Measurements from ENCODE around the gene TULP4.

Gene TULP4

DNA sequence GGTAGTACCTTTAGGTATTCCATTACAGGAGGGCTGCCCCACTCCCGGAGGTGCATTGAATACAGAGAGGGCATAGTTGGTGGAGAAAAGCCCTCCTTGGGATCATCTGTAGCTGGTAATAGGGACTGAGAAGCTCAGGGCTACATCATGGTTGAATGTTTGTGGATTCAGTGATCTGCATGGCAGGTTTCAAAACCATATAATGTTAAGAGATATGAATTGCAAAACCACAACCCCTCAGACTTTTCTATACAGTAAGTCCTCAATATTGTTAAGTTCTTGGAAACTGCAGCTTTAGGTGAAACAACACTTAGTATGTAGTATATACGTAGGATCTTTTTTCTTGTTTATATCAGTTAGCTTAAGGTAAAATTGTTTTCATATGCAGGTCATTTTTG, 11.3 kb downstream of the TULP4 start:
- H3K9ac ChIP-seq (ENCODE audit: low read depth in 1 of 2, low read length in 2 of 2) = no peak overlapping the region
- no peaks in the 10 kb centered on the region for H3K9me3 ChIP-seq (ENCODE audit: control insufficient read depth in 1 of 2, low read length in 2 of 2)
- H3K36me3 ChIP-seq (ENCODE audit: control insufficient read depth in 1 of 2, insufficient read depth in 2 of 2, low read length in 2 of 2) = no peaks in the 10 kb centered on the region
- no peak overlapping the region for H3K4me3 ChIP-seq (ENCODE audit: low read depth in 1 of 2, low read length in 2 of 2)
- peaks cover 27 to 33% of the 10 kb centered on the region in 2 donors for H3K4me1 ChIP-seq (ENCODE audit: control insufficient read depth in 1 of 2, insufficient read depth in 2 of 2, low read length in 2 of 2)
- H3K27ac ChIP-seq (ENCODE audit: low read depth, low read length) = no peak overlapping the region
- H3K27me3 ChIP-seq (ENCODE audit: control insufficient read depth in 1 of 2, insufficient read depth in 2 of 2, low read length in 2 of 2) = no peaks in the 10 kb centered on the region

DNA sequence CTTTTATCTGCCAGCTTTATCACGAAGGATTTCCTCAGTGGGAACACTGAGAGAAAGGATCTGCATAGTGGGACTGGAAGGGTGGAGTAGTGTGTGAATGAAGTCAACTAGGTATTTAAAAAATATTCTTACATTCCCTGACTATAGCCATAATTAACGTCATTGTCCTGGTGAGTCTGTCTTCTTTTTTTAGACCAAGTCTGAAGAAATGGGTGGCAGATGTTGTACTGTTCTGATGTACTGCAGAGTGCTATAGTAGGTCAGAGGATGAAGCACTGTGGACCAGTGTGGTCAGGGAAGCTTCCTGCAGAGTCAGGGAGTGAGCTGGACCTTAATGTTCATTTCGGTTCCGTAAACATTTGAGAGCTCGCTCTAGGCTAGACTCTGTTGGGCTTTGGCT, 11.9 kb downstream of the TULP4 start:
- Histone ChIP-seq H3K9ac (ENCODE audit: low read depth in 1 of 2, low read length in 2 of 2) (no peak overlapping the region), H3K27me3 (ENCODE audit: control insufficient read depth in 1 of 2, insufficient read depth in 2 of 2, low read length in 2 of 2) (no peaks in the 10 kb centered on the region), H3K27ac (ENCODE audit: low read depth, low read length) (no peak overlapping the region)

DNA sequence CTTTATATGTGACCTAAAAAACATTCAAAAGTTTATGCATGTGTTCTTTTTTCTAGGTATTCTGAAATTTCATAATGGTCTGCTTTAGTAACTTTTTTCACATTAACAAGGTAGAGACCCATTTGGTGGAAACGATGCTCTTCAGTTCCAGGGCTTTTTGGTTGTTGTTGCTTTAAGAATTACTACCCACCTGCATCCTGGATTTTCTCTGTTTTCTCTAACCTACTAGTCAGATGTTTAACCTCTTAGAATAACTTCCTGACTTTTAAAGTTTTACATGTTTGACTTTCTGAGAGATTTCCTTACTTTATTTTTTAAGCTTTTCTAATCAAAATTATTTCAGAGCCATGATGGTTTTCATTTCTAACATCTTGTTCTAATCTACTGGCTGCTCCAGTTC, 14.9 kb downstream of the TULP4 start:
- Histone ChIP-seq H3K27me3 (ENCODE audit: control insufficient read depth in 1 of 2, insufficient read depth in 2 of 2, low read length in 2 of 2) (no peaks in the 10 kb centered on the region), H3K27ac (ENCODE audit: low read depth, low read length) (no peak overlapping the region)

More for the DNA sequence above, 11.9 kb downstream of the TULP4 start:
- H3K9me3 ChIP-seq (ENCODE audit: control insufficient read depth in 1 of 2, low read length in 2 of 2) = no peaks in the 10 kb centered on the region
- peaks cover 33 to 39% of the 10 kb centered on the region in 2 donors for H3K4me1 ChIP-seq (ENCODE audit: control insufficient read depth in 1 of 2, insufficient read depth in 2 of 2, low read length in 2 of 2)
- no peaks in the 10 kb centered on the region for H3K36me3 ChIP-seq (ENCODE audit: control insufficient read depth in 1 of 2, insufficient read depth in 2 of 2, low read length in 2 of 2)
- H3K4me3 ChIP-seq (ENCODE audit: low read depth in 1 of 2, low read length in 2 of 2) = no peak overlapping the region

DNA sequence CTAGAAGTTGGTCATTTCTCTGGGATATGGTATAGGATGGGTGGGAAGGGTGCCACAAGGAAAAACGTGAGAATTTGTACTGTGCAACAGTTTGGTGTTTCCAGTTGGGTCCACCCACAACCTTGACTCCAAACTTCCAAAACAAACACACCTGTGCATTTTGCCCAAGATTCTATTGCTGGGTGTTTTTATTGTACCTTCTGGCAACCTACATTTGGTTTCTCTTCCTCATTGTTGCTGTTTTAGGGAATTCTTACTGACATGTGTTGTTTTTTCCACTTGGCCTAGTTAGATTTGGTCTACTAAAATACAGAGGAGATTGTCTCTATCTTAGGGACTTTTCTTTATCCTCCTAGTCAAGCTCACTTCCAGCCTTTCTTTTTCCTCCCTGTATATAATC, 16.7 kb downstream of the TULP4 start:
- Histone ChIP-seq H3K27me3 (ENCODE audit: control insufficient read depth in 1 of 2, insufficient read depth in 2 of 2, low read length in 2 of 2) (no peaks in the 10 kb centered on the region), H3K9ac (ENCODE audit: low read depth in 1 of 2, low read length in 2 of 2) (no peak overlapping the region), H3K36me3 (ENCODE audit: control insufficient read depth in 1 of 2, insufficient read depth in 2 of 2, low read length in 2 of 2) (no peaks in the 10 kb centered on the region), H3K27ac (ENCODE audit: low read depth, low read length) (no peak overlapping the region), H3K4me1 (ENCODE audit: control insufficient read depth in 1 of 2, insufficient read depth in 2 of 2, low read length in 2 of 2) (peaks cover 9 to 20% of the 10 kb centered on the region in 2 donors), H3K4me3 (ENCODE audit: low read depth in 1 of 2, low read length in 2 of 2) (peak overlapping the region in 1 of 2 donors; percentile 10), H3K9me3 (ENCODE audit: control insufficient read depth in 1 of 2, low read length in 2 of 2) (peaks cover 4 to 12% of the 10 kb centered on the region in 2 donors)

More for the DNA sequence above, 14.9 kb downstream of the TULP4 start:
- H3K4me3 ChIP-seq (ENCODE audit: low read depth in 1 of 2, low read length in 2 of 2) = no peak overlapping the region
- H3K36me3 ChIP-seq (ENCODE audit: control insufficient read depth in 1 of 2, insufficient read depth in 2 of 2, low read length in 2 of 2) = no peaks in the 10 kb centered on the region
- peaks cover 26 to 37% of the 10 kb centered on the region in 2 donors for H3K4me1 ChIP-seq (ENCODE audit: control insufficient read depth in 1 of 2, insufficient read depth in 2 of 2, low read length in 2 of 2)
- H3K9ac ChIP-seq (ENCODE audit: low read depth in 1 of 2, low read length in 2 of 2) = no peak overlapping the region
- peaks cover 0 to under 1% of the 10 kb centered on the region in 2 donors for H3K9me3 ChIP-seq (ENCODE audit: control insufficient read depth in 1 of 2, low read length in 2 of 2)

DNA sequence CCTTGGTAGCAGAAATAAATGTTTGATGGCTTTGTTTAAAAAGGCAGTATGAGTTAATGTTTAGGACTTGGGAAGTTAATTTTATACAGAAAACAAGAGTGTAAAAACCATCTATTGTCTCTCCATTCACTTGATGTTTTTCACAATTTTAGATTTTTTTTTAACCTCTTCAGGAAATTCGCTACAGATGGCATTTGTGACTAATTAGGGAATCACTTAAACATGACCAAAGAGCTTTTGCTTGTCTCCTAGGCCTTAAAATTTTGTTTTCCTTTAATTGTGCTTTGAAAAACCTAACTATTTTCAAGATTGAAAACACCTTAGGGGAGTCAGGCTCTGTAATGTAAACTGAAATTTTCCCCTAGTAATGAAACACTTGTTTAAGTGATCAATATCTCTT, 17.3 kb downstream of the TULP4 start:
- Histone ChIP-seq H3K9me3 (ENCODE audit: control insufficient read depth in 1 of 2, low read length in 2 of 2) (peaks cover 4 to 12% of the 10 kb centered on the region in 2 donors), H3K9ac (ENCODE audit: low read depth in 1 of 2, low read length in 2 of 2) (no peak overlapping the region), H3K4me3 (ENCODE audit: low read depth in 1 of 2, low read length in 2 of 2) (no peak overlapping the region), H3K27ac (ENCODE audit: low read depth, low read length) (no peak overlapping the region), H3K27me3 (ENCODE audit: control insufficient read depth in 1 of 2, insufficient read depth in 2 of 2, low read length in 2 of 2) (no peaks in the 10 kb centered on the region), H3K36me3 (ENCODE audit: control insufficient read depth in 1 of 2, insufficient read depth in 2 of 2, low read length in 2 of 2) (no peaks in the 10 kb centered on the region), H3K4me1 (ENCODE audit: control insufficient read depth in 1 of 2, insufficient read depth in 2 of 2, low read length in 2 of 2) (peaks cover 9 to 14% of the 10 kb centered on the region in 2 donors)

DNA sequence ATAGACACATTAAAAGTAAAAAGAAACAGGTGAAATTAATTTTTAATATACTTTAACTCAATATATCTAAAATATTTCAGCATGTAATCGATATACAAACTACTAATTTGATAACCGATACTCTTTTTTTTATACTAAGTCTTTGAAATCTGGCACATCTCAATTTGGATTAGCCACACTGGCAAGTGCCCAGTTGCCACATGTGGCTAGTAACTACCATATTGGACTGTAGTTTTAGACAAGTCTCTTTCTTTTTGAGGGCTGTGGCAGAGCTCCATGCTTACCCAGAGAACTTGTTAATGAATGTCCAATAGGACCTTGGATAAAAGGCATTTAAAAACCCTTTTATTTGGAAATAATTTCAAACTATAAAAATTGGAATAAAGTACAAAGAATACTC, 17.8 kb downstream of the TULP4 start:
- Histone ChIP-seq H3K9ac (ENCODE audit: low read depth in 1 of 2, low read length in 2 of 2) (no peak overlapping the region), H3K27ac (ENCODE audit: low read depth, low read length) (no peak overlapping the region), H3K4me1 (ENCODE audit: control insufficient read depth in 1 of 2, insufficient read depth in 2 of 2, low read length in 2 of 2) (peaks cover 9 to 12% of the 10 kb centered on the region in 2 donors), H3K9me3 (ENCODE audit: control insufficient read depth in 1 of 2, low read length in 2 of 2) (peaks cover 4 to 12% of the 10 kb centered on the region in 2 donors), H3K36me3 (ENCODE audit: control insufficient read depth in 1 of 2, insufficient read depth in 2 of 2, low read length in 2 of 2) (no peaks in the 10 kb centered on the region), H3K4me3 (ENCODE audit: low read depth in 1 of 2, low read length in 2 of 2) (no peak overlapping the region), H3K27me3 (ENCODE audit: control insufficient read depth in 1 of 2, insufficient read depth in 2 of 2, low read length in 2 of 2) (no peaks in the 10 kb centered on the region)

DNA sequence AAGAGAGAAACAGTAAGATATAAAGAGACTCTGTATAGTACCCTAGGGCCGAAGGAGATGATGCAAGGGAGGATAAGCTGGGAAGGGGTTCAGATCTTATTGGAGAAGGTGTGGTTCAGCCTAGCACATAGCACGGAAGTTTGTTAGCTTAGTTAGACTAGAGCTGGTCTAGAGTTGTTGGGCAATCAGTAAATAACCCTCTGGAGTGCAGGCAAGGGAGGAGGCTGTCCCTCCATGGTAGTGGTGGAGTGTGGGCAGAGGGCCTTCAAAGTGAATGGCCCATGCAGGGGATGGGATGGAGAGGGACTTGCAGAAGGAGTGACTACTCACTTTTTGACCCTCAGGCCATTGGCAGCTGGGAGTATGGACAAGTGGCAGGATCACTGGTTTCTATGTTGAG, 20.0 kb downstream of the TULP4 start:
- Histone ChIP-seq H3K27ac (ENCODE audit: low read depth, low read length) (no peak overlapping the region), H3K27me3 (ENCODE audit: control insufficient read depth in 1 of 2, insufficient read depth in 2 of 2, low read length in 2 of 2) (no peaks in the 10 kb centered on the region), H3K4me3 (ENCODE audit: low read depth in 1 of 2, low read length in 2 of 2) (no peak overlapping the region), H3K4me1 (ENCODE audit: control insufficient read depth in 1 of 2, insufficient read depth in 2 of 2, low read length in 2 of 2) (peaks cover 9 to 27% of the 10 kb centered on the region in 2 donors), H3K36me3 (ENCODE audit: control insufficient read depth in 1 of 2, insufficient read depth in 2 of 2, low read length in 2 of 2) (no peaks in the 10 kb centered on the region), H3K9ac (ENCODE audit: low read depth in 1 of 2, low read length in 2 of 2) (no peak overlapping the region), H3K9me3 (ENCODE audit: control insufficient read depth in 1 of 2, low read length in 2 of 2) (peaks cover 4 to 12% of the 10 kb centered on the region in 2 donors)

DNA sequence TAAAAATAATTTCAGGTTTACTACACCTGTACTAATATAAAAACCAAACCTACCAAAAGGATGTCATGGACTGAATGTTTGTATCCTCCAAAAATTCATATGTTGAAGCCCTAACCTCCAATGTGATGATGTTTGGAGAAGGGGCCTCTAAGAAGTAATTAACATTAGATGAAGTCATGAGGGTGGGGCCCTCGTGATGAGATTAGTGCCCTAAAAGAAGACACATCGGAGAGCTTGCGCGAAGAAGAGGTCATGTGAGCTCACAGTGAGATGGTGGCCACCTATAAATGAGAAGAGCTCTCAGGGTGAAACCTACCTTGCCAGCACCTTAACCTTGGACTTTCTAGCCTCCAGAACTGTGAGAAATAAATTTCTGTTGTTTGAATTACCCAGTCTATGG, 20.8 kb downstream of the TULP4 start:
- Histone ChIP-seq H3K9ac (ENCODE audit: low read depth in 1 of 2, low read length in 2 of 2) (no peak overlapping the region), H3K4me3 (ENCODE audit: low read depth in 1 of 2, low read length in 2 of 2) (no peak overlapping the region), H3K36me3 (ENCODE audit: control insufficient read depth in 1 of 2, insufficient read depth in 2 of 2, low read length in 2 of 2) (no peaks in the 10 kb centered on the region), H3K27ac (ENCODE audit: low read depth, low read length) (no peak overlapping the region), H3K27me3 (ENCODE audit: control insufficient read depth in 1 of 2, insufficient read depth in 2 of 2, low read length in 2 of 2) (no peaks in the 10 kb centered on the region), H3K9me3 (ENCODE audit: control insufficient read depth in 1 of 2, low read length in 2 of 2) (peaks cover 4 to 12% of the 10 kb centered on the region in 2 donors), H3K4me1 (ENCODE audit: control insufficient read depth in 1 of 2, insufficient read depth in 2 of 2, low read length in 2 of 2) (peaks cover 9 to 27% of the 10 kb centered on the region in 2 donors)

DNA sequence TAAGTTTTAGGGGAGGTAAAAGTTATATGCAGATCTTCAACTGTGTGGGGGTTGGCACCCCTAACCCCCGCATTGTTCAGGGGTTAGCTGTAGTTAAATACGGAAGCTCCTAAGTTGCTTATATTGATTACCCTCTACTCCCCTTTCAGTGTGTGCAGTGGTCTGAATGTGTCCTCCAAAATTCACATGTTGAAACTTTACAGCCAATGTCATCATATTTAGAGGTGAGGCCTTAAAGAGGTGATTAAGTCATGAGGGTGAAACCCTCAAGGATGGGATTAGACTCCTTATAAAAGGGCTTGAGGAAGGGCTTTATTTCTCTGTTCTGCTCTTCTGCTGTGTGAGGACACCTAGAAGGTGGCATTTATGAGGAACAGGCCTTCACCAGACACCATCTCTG, 22.3 kb downstream of the TULP4 start:
- no peak overlapping the region for H3K9ac ChIP-seq (ENCODE audit: low read depth in 1 of 2, low read length in 2 of 2)
- peaks cover 4 to 12% of the 10 kb centered on the region in 2 donors for H3K9me3 ChIP-seq (ENCODE audit: control insufficient read depth in 1 of 2, low read length in 2 of 2)
- no peaks in the 10 kb centered on the region for H3K36me3 ChIP-seq (ENCODE audit: control insufficient read depth in 1 of 2, insufficient read depth in 2 of 2, low read length in 2 of 2)
- peaks cover 0 to 15% of the 10 kb centered on the region in 2 donors for H3K4me1 ChIP-seq (ENCODE audit: control insufficient read depth in 1 of 2, insufficient read depth in 2 of 2, low read length in 2 of 2)
- no peak overlapping the region for H3K27ac ChIP-seq (ENCODE audit: low read depth, low read length)
- no peaks in the 10 kb centered on the region for H3K27me3 ChIP-seq (ENCODE audit: control insufficient read depth in 1 of 2, insufficient read depth in 2 of 2, low read length in 2 of 2)
- no peak overlapping the region for H3K4me3 ChIP-seq (ENCODE audit: low read depth in 1 of 2, low read length in 2 of 2)

DNA sequence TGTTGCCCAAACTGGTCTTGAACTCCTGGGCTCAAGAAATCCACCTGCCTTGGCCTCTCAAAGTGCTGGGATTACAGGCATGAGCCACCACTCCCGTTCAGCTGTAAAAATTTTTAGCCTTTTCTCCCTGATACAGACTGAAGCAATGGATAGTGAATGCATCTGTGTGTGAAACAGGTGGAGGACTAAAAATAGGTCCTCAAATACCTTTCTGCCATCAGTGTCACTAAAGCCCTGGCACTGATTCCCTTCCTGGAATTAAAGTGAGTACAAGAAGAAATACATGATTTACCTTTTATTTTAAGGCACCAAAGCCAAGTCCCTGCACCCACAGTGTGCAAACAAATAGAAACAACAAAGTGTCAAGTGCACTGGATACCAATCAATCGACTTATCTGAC, 25.1 kb downstream of the TULP4 start:
- H3K27ac ChIP-seq (ENCODE audit: low read depth, low read length) = no peak overlapping the region
- H3K4me3 ChIP-seq (ENCODE audit: low read depth in 1 of 2, low read length in 2 of 2) = no peak overlapping the region

More for the DNA sequence above, 25.1 kb downstream of the TULP4 start:
- Histone ChIP-seq H3K27me3 (ENCODE audit: control insufficient read depth in 1 of 2, insufficient read depth in 2 of 2, low read length in 2 of 2) (no peaks in the 10 kb centered on the region), H3K36me3 (ENCODE audit: control insufficient read depth in 1 of 2, insufficient read depth in 2 of 2, low read length in 2 of 2) (no peaks in the 10 kb centered on the region), H3K9ac (ENCODE audit: low read depth in 1 of 2, low read length in 2 of 2) (no peak overlapping the region), H3K9me3 (ENCODE audit: control insufficient read depth in 1 of 2, low read length in 2 of 2) (peaks cover 4 to 10% of the 10 kb centered on the region in 2 donors), H3K4me1 (ENCODE audit: control insufficient read depth in 1 of 2, insufficient read depth in 2 of 2, low read length in 2 of 2) (peaks cover 0 to 14% of the 10 kb centered on the region in 2 donors)
